ENCODE measurements around the gene MMP7.

DNA sequence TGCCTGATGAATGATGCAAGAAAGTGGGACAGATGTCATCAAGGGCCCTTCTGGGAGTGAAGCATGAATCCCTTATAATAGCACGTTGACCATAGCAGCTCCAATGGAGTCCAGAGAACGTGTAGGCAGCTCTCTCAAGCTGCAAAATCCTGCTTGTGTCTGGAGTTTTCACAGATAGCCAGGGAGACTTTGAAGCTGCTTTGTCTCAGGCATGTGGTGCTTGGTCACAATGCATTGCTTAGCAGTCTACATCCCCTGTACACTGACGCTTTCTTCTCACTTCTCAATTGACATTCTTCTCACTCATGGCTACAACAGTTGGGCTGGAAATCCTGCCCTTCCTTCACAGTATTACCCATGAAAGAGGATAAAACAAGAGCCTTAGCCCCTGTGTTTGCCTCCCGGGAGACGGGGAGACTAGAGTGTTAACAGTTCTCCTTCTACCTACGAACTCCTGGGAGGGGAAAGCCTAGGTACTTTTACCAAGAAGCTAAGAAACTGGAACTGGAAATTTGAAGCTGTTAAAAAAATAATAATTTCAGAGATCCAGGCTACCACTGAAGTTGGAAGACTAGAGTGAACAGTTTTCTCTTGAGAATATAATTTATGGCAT lies 20.7 kb upstream of the MMP7 start:
- TF ChIP-seq, protein P1, sequence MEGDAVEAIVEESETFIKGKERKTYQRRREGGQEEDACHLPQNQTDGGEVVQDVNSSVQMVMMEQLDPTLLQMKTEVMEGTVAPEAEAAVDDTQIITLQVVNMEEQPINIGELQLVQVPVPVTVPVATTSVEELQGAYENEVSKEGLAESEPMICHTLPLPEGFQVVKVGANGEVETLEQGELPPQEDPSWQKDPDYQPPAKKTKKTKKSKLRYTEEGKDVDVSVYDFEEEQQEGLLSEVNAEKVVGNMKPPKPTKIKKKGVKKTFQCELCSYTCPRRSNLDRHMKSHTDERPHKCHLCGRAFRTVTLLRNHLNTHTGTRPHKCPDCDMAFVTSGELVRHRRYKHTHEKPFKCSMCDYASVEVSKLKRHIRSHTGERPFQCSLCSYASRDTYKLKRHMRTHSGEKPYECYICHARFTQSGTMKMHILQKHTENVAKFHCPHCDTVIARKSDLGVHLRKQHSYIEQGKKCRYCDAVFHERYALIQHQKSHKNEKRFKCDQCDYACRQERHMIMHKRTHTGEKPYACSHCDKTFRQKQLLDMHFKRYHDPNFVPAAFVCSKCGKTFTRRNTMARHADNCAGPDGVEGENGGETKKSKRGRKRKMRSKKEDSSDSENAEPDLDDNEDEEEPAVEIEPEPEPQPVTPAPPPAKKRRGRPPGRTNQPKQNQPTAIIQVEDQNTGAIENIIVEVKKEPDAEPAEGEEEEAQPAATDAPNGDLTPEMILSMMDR (IDR thresholded peaks at IDR 0.05 in 4 of 5, conservative IDR thresholded peaks at IDR 0.05 in 1 of 5) = no peak
- TF ChIP-seq POLR2A (IDR thresholded peaks at IDR 0.05) = no peak

All from gastrocnemius medialis (tissue), 4 donors.